ENCODE measurements around the gene ASAP2. TPM values are rescaled to one million over a fixed set of nuclear protein-coding genes. Genes with fewer than 3 reads are reported as not detected.
A peak's percentile ranks its signal among the peaks of the same experiment; 100 is the strongest.

The ASAP2 gene
- total and polyA plus RNA-seq, 9 of the 15 experiments (the other 6 are each of a cell fraction or from before 2014, with no cell fraction given), result 0.06 to 4.3 (median 3.1) TPM

GRCh38 chr2:9335322-9335832, 128.8 kb downstream of the ASAP2 start (continued):
- TF ChIP-seq GTF3C2 (IDR thresholded peaks at IDR 0.05; ENCODE audit: borderline replicate concordance, extremely low read depth, insufficient read length) (no peak), ZNF830 (CRISPR knock-in tag; IDR thresholded peaks at IDR 0.05) (no peak), IFI16 (CRISPR knock-in tag; IDR thresholded peaks at IDR 0.05) (no peak), YY1 (IDR thresholded peaks at IDR 0.05; ENCODE audit: borderline replicate concordance in 1 of 3, control insufficient read depth in 1 of 3, extremely low read depth in 1 of 3, insufficient read depth in 3 of 3, insufficient read length in 1 of 3, insufficient replicate concordance in 2 of 3, low read depth in 1 of 3, low read length in 2 of 3) (peak in 1 of 3 experiments; percentile 55), TCF7 (IDR thresholded peaks at IDR 0.05; ENCODE audit: borderline replicate concordance) (no peak), RBM17 (IDR thresholded peaks at IDR 0.05; ENCODE audit: borderline replicate concordance, low read depth, low read length) (no peak), NFE2 (IDR thresholded peaks at IDR 0.05; ENCODE audit: low read depth) (peak; percentile 71), ZNF384 (IDR thresholded peaks at IDR 0.05; ENCODE audit: low read depth, low read length) (no peak), MCM5 (IDR thresholded peaks at IDR 0.05; ENCODE audit: low read depth) (no peak), CEBPB (tag; IDR thresholded peaks at IDR 0.05) (no peak), MEF2D (tag; conservative IDR thresholded peaks at IDR 0.05; ENCODE audit: low read depth) (no peak), HOXB6 (CRISPR knock-in tag; IDR thresholded peaks at IDR 0.05; ENCODE audit: borderline replicate concordance) (no peak), PURB (CRISPR knock-in tag; IDR thresholded peaks at IDR 0.05; ENCODE audit: low read depth) (no peak), ZNF561 (CRISPR knock-in tag; conservative IDR thresholded peaks at IDR 0.05) (no peak), HLTF (IDR thresholded peaks at IDR 0.05) (no peak), STAT5A (IDR thresholded peaks at IDR 0.05; ENCODE audit: borderline replicate concordance, low read length) (no peak), ZNF277 (CRISPR knock-in tag; IDR thresholded peaks at IDR 0.05; ENCODE audit: borderline replicate concordance) (no peak), ZNF23 (CRISPR knock-in tag; IDR thresholded peaks at IDR 0.05) (no peak), ZNF347 (CRISPR knock-in tag; IDR thresholded peaks at IDR 0.05; ENCODE audit: low read depth) (no peak), SFPQ (IDR thresholded peaks at IDR 0.05; ENCODE audit: low read depth, low read length) (no peak), U2AF1 (optimal IDR thresholded peaks at IDR 0.05; ENCODE audit: low read depth, low read length) (no peak), SMARCA4 (IDR thresholded peaks at IDR 0.05) (peak; percentile 31; the same call in 1 of the 2 replicates), ZBTB7A (IDR thresholded peaks at IDR 0.05; ENCODE audit: borderline replicate concordance, control insufficient read depth, low read depth, low read length) (no peak)
